ENCODE measurements around the gene UBE2G2.

- no peak for TF ChIP-seq EZH2 (IDR thresholded peaks at IDR 0.05; ENCODE audit: low read length, unreplicated experiment)
- TF ChIP-seq CTCF (conservative IDR thresholded peaks at IDR 0.05; ENCODE audit: low read depth, low read length): no peak
- no peak for TF ChIP-seq EZH2phosphoT487 (IDR thresholded peaks at IDR 0.05; ENCODE audit: borderline replicate concordance, low read length)
These were observed 10.4 kb downstream of the UBE2G2 start for GRCh38 chr21:44791246-44791645.
